T follicular helper cell (primary cell): ENCODE results near the gene CHN2.

ENCODE experiments used
- DNase-seq: peaks from one replicate; pipeline ENCODE4 v3.0.0-alpha.2; 2020; ENCODE audit warnings: low read depth

CHN2 gene

DNA sequence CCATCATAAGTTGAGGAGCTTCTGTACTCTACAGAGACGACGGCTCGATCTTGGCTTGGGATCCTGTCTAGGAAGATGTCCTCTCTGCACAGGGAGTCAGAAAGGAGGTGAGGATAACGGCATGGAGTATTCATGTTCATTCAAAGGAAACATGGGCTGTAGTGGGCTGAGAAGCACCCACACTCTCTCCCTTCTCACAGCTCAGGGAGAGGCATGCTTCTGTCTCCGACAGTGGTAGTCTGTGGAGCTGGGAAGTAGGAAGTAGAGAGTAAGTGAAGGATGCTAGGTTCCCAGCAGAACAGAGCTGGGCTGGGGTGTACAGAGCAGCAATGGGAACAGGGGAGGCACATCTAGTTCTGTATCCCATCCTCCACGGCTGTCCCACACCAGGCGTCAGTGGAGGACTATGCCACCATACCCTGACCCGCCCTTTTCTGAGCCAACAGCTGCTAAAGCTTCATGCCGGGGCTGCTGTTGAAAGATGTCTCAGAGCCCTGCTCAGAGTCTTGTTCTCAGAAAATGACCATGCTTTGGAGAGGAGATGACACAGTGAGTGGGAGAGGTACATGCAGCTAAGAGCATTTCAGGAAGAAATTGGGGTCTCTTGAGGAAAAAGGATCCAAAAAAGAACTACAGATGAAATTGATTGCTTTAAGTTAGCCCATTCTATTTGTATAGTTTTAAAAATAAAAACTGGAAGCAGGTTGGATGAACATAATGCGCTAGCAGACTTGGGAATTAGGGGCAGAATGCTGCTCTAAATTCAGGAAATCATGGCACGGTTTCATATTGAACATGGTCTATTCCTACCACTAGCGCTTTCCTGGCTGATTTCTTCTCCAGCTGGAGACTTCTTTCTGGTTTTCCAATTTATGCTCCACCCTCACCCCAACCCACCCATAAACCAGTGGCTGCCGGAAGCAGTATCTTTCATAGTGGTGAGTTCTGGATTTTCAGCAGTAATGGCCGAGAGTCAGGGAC, 138.6 kb downstream of the CHN2 start:
- DNase-seq, result no peak

DNA sequence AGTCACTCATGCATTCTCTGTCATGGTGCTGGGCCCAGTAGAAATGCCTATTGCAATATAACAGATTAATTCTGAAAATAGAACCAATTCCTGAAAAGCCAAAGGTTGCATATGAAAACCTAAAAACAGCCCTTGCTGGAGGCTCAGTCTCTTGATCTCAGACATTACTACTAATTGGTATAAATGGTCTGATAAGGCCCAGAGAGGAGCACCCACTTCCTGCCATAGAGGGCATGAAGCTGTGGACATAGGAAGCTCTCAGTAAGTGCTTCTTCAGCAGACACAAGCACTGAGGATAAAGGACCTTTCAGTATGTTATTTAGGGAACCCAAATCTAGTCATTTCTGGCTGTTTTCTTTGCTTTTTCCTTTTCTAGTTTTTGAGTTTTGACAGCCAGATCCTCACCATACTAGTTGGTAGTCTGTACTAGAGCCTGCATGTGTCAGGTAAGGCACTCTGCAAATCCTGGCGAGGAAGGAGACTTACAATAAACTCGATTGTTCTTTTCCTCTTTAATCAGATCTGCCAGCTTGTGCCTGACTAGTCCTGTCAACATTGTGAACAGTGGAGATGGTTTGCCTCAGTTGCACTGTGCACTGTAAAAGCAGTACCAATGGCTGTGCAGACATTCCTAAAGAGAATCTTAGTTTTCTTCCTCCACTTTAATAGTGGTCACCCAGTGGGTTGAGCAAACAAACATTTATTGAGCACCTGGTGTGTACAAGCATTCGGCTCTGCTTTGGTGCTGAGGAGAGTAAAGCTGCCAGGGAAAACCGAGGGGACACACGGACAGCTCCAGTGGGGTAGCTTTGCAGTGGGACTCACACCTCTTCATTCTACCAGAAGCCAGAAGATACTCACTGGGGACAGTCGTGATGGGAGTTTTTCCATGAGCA, 140.9 kb downstream of the CHN2 start:
- DNase-seq, result no peak

DNA sequence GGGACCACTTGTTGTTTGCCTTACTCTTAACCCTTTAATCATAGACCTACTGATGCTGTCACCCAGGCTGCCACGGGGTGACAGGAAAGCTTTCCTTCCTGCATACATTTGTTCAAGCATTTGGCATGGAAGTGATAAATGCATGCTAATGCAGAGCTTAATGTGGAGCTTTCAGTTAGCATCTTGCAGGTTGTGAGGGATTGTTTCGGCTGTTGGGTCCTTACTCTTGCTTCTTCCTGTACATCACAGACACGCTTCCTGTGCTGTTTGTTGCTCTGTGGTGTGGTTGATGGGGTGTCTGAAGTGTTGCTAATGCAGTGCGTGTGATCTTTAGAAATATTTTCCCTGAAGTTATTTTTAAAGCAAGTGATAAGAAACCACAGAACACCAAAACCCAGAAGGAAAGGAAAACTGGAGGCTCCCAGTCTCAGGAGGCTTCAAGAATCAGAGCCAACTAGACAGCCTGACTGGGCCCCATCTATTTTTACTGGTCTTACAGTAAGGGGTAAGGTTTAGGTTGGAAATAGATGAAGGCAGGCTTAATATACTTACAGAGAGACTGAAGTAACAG, 143.1 kb downstream of the CHN2 start:
- peak; percentile 12 for DNase-seq

DNA sequence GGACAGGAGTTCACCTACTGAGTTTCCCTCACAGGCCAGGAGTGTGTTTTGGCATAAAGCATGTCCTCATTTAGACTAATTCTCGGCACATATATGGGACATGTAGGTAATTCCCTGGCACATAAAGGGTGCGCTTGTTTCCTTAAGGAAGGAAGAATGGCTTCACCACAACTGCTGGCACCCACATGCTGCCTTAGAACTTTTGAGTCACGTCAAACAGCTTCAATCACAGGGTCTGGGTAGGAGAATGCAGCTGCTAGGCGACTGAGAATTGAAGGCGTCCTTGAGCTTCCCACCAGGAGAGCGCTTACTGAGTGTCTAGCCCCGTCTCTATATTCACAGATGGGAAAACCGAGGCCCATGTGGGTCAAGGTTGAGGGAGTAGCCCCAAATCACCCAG, 146.1 kb downstream of the CHN2 start:
- no peak for DNase-seq

DNA sequence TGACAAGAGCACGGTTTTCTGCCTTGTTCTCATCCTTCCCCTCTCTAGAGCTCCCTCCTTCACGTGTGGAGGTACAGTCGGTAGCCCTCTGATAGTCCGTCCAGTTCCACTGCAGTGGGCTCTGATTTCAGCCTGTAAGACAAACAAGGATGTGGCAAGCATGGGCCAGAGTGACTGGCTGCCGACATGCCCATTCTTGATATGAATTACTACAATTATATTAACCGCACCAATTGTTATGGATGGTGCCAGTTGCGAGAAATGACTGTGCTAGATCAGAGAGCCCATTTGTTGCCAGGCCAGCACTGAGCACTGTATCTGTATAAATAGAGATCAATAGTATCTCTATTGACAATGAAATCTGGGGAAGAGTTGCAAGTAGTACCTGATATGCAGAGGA, 146.6 kb downstream of the CHN2 start:
- DNase-seq, result no peak

DNA sequence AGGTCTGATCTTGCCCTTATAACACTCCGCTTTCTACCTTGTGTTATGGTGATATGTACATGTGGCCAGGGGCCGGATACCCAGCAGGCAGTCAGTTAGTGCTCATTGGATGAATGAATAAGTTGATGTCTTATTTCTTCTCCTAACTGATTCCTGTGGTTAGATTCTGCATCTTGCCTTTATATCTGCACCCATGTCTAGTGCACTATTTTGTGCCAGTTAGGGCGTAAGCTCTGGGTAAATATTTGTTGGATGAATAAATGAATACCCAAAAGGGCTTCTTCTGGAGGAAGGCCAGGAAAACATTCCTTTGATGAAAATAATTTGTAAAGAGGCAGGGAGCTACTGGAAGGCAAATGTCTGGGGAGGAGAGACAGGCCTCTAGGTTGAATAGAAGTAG, 148.2 kb downstream of the CHN2 start:
- DNase-seq, result no peak

DNA sequence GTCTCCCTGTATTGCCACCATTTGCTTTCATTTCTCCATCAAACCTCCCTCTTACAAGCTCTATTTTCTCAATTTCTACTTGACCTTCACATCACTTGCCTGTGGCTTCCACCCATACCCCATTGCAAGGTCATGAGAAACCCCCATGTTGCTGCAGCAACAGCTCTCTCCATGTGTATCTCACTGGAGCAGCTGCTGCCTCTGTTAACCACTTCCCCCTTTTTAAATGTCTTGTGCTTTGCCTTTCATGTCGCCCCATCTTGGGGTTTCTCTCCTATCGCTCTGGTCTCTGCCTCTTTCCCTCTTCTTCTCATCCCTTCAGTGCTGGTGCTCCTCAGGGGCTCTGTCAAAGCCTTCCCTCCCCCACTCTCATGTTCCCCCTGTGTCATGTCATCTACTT, 148.8 kb downstream of the CHN2 start:
- no peak for DNase-seq

DNA sequence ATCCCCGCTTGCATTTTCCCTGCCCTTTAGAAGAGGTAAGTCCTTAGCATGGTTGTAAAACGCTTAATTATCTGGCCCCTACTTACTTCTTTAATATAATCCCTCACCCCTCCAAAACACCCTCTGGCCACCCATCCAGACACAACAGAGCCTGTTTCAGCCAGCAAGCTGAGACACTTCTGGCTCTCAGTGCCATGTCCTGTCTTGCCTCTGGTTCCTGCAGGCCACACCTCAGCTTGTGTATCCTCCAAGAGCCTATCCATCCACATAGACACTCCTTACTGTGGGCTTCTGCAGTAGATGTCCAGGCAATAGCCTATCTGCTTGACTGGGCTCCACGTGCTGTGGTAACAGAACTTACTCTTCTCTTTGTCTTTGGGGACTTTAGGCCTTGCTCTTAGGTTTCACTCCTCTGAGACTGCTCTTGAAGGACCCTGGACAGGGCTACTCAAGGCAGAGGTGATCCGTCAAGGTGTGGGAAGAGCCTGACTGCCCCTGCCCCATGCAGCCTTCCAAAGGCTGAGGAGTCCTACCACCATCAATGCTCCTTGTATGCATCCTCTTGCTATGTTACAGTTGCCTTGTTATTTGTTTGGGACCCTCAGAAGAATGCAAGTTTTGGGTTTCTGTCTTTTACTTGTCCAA, 149.9 kb downstream of the CHN2 start:
- DNase-seq, result no peak

DNA sequence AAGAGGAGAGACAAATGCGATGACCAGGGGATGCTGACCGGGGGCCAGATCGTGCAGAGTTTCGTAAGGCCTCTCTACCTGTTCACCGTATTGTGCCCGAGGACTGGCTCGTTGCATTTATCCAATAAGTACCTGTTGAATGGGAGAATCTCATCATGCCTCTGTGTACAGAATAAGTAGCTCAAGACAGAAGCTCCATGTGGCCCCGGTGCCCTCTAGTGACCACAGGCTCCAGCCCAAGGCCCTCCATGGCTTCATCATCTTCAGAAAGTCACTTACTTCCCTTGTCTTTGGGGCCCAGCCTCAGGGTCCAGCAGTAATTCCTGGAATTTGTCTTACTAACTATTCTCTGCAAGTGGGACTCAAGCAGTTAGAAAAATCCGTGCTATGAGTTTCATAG, 151.0 kb downstream of the CHN2 start:
- no peak for DNase-seq

DNA sequence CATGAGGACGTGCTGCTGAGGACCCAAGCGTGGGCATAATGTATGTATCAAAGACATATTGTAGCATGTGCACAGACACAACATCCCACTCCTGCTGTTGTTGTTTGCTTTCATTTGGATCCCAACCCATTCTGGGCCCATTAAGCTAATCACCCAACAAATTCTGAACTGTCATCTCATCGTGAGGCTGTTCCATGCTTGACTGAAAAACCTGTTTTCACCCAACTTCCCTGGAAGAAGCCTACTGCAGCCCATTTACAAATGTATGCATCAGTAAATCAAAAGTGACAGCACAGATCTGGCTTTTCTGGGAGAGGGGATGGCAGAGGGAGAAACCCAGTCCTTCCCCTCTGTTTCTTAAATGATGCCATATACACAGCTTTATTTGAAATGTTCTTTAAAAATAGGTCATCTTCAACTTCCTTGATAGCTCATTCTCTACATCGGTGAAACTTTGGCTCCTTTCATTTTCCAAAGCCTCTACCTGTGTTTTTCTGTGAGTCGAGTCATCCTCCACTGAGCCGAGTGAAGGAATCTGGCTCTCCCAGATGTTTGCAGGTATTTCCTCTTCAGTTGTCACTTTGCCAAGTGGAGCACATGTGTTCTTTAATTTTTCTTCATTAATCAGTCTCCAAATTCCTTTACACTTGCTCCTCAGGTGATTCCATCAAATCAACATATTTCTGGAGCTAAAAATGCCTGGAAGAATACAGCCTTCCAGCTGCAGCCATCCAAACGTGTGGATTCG, 151.8 kb downstream of the CHN2 start:
- no peak for DNase-seq

DNA sequence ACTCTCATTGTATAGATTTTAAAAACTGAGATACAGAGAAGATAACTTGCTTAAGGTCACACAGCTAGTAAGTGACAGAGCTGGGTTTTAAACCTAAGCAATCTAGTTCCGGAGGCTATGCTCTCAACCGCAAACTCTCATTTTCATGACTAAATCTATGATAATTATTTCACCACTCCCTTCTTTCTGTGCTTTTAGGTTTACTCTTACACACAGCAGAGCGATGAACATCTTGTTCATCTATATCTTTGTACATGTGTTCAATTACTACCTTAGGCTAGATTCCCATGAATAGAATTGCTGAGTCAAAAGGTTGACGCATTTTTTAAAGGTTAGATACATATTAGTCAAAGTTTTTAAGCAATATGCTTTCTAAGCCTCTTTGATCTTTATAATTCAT, 154.8 kb downstream of the CHN2 start:
- DNase-seq, result no peak

DNA sequence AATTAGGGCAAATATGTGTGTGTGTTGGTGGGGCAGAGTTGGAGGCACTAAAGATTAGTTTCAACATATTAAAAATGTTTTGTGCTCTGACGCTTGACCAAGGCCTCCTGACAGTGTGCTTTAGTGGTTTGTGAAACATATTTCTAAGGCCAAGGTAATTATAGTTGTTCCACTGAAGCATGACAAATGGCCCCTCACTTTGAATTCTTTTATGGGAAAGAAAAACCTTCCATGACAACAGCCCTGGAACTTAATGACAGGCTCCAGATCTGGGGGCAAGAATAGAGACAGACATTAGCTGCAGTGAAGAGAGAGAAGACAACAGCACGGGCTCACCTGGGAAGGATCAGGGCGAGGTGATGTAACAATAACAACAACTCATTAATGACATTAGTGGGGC, 155.8 kb downstream of the CHN2 start:
- DNase-seq, result no peak

DNA sequence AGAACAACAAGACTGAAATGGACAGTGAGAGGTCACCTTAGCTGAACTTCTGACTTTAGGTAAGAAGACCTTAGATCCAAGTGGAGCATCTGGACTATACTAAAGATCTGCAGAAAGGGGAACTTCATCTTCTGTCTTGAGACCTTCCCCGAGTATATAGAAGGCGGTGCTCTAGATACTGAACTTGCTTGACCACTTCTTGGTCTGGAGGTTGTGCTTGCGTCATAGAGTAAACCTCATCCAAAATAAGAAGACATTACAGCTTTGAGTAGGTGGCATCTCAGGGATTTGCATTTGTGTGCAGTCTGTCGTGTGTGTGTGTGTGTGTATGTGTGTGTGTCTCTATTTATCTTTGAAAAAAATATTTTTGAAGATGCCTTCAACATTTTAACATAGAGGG, 157.5 kb downstream of the CHN2 start:
- no peak for DNase-seq

DNA sequence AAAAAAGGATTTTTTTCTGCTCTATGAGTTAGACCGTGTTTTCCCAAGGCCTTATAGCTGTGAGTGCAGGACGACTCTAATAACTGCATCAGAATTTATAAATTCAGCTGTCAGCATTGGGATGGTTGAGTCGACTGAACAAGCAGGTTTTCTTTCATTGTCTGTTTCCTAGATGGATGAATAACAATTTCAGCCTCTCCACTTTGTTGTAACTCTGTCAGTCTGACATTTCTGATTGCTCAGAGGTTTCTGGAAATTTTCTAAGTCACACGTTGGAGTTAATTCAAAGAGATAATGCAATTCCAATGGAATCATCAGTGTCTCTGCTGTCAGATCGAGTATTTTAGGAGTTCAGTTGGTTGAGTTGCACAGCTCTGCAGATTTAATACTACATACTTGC, 159.2 kb downstream of the CHN2 start:
- DNase-seq, result no peak

DNA sequence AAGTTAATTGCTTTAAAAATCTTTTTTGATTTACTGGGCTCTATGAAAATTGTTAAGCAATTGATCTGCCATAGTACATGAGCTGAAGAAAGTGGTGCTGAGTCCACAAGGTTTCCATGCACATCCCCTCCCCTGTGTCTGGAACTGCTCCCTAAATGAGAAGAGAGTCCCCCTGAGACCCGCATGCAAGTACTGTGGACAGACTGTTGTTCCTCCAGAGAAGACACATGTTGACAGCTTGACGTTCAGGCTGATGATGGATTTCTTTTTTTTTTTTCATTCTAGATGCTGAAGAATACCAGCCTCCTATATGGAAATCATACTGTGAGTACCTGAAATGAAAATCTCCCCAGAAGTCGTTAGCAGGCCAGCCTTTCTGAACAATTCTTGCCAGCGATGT, 159.8 kb downstream of the CHN2 start:
- no peak for DNase-seq

DNA sequence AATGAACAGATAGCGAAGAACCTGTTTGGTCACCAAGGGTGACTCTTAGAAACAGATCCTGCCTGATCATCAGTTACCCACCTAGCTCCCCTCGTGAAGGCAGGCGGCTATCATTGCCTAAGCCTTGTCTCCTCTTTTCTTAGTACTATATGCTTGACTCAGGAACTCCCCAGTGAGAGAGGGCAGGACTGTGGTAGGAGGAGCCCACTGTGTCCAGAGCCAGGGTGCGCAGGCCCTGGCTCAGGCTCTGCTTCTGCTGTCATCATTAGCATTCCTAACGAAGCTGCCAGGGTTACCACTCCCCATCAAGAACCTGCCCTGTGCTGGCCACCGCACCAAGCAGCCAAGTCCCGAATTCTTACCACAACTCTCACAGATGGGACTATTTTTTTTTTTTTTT, 160.8 kb downstream of the CHN2 start:
- no peak for DNase-seq

DNA sequence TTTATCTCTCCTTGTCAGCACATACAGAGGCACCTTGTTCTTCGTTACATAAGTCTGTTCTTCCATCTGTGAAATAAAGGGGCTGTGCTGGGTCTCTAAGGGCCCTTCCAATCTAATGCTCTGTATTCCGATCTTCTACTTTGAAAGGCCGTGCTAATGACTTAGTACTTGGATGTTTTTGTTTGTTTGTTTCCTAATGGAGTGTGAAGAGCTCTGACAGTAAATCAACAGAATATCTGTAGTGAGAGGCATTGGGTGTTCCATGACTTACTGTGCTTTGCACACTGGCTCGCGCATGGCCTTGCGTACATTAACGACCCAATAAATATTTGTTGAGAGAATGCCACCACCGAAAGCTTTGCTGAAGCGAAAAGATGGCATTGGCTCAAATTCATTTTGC, 162.1 kb downstream of the CHN2 start:
- no peak for DNase-seq

DNA sequence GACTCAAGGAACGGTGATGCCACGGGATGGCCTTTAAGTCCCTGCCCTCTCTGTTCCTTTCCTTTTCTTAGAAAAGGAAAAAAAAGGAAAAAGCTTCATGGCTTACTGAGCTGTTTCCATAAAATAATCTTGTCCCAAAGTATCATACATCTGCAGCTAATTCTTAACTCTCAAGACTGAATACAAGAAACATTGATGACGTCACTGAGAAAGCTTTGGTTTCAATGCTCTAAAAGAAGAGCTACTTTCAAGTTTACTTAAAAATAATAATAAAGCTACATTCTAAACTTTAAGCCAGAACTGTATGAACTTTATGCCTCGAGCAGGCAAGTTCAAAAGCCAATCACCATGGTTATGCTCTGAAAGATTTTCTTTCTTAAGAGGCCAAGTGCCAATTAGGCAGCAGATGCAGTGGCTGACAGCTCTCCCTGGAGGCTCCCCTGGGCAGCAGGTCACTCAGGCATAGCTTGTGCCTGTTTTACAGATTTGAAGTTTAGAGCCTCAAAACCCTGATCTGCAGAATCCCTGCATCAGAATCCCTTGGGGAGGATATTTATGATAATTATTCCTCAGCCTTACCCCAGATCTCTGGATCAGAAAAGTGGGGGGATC, 165.0 kb downstream of the CHN2 start:
- no peak for DNase-seq

DNA sequence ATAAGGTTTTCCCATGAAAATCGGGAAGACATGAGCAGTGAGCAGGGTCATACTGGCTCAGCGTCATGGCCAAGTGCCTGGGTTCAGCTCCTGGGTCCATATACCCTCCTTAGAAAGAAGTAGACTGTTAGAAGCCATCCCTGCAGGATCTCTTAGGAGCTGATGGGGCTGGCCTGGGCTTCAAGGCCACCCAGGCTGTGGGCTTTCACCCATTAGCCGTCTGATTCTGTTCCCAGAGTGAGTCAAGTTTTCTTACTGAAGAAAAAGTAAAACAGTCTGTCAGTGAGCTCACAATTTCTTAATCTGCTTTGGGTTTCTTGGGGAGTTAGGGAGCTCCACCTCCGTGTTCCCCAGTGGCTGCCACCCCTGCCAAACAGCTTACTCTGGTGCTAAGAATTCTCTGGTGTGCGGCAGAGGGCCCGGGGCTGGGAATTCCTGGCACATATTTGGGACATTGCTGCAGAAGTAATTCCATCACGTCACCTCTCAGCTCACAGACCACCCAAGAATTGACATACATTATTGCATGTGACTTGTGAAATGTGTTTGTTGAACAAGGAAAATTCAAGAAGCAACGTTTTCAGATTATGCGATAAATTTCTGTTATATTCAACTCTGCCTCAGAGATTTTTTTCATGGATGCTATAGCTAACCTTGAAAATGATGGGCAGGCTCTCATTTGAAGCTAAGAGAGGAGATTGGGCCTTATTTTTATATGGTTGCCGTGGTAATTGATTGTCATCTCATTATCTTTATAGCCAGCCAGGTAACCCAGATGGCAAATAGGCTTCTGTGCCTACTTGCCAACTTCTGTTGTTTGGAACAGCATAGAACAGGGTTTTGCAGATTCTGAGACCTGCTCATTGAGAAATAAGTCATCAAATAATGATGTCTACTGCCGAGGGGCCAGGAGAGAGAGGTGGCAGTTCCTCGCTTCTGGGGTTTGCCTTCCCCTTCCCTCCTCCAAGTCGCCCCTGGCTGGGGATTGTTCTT, 166.4 kb downstream of the CHN2 start:
- DNase-seq, result no peak

DNA sequence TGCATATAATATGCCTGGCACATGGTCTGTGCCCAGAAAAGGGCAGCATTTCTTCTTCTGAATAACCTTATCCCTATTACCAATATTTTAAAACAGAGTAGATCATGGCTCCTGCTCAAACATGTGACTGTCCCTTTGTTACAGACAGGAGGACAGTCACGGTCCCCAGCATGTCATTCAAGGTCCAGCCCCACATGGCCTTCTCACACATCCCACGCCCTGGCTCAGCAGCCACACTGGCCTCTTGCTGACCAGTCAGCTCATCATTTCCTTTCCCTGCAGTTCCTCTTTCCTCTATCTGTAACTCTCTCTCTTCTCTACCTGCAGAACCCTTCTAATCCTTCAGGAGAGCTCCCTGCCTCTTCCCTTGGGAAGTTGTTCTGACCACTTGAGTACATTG, 167.8 kb downstream of the CHN2 start:
- no peak for DNase-seq
